GM23338 (cell line): ENCODE data around the gene HSFX2. TPM values are rescaled to one million over a fixed set of nuclear protein-coding genes. Genes with fewer than 3 reads are reported as not detected.
"Not testable (repeated sequence)": the region's sequence is repeated elsewhere in the genome, so short reads cannot be mapped to it uniquely, and the experiment has no call there.

Experiments used
- ATAC-seq: fragments of 200-7000 bp; cut with Tn5 transposase; 3 replicates; pipeline ENCODE4 v1.9.1; 2020
- DNase-seq: peaks from one replicate; pipeline ENCODE4 v3.0.0-alpha.2; 2015; ENCODE audit warnings: low spot score
- H2AFZ ChIP-seq: fragments of 200-600 bp; sonication (generic); 2 replicates; pipeline ENCODE4 v1.8.0; 2016; ENCODE audit warnings: antibody characterized with exemption, mild to moderate bottlenecking, moderate library complexity
- H3F3A ChIP-seq: fragments of 200-600 bp; sonication (generic); replicated peaks from 2 replicates; pipeline ENCODE4 v1.8.0; 2017; ENCODE audit warnings: antibody characterized with exemption, mixed run types, low read depth
- H3K27ac ChIP-seq: fragments of 200-600 bp; sonication (generic); 2 replicates; pipeline ENCODE4 v1.6.1; 2016; ENCODE audit warnings: low read depth
- H3K27me3 ChIP-seq: fragments of 200-600 bp; sonication (generic); 2 replicates; pipeline ENCODE4 v1.8.0; 2016; ENCODE audit warnings: mild to moderate bottlenecking, mixed run types, moderate library complexity; ENCODE audit not compliant: insufficient read depth
- H3K36me3 ChIP-seq: fragments of 200-600 bp; sonication (generic); 2 replicates; pipeline ENCODE4 v1.8.0; 2016; ENCODE audit warnings: mild to moderate bottlenecking; ENCODE audit not compliant: insufficient read depth
- H3K4me1 ChIP-seq: fragments of 200-600 bp; sonication (generic); 2 replicates; pipeline ENCODE4 v1.8.0; 2016; ENCODE audit warnings: mild to moderate bottlenecking, moderate library complexity; ENCODE audit not compliant: insufficient read depth
- H3K4me2 ChIP-seq: fragments of 200-600 bp; sonication (generic); 2 replicates; pipeline ENCODE4 v1.7.1; 2017; ENCODE audit warnings: mixed run types
- H3K4me3 ChIP-seq: fragments of 200-600 bp; sonication (generic); 2 replicates; pipeline ENCODE4 v1.6.1; 2016; ENCODE audit warnings: mixed run types
- H3K79me2 ChIP-seq: fragments of 200-600 bp; sonication (generic); replicated peaks from 2 replicates; pipeline ENCODE4 v1.8.0; 2017; ENCODE audit warnings: mild to moderate bottlenecking; ENCODE audit not compliant: insufficient read depth
- H3K9me2 ChIP-seq: fragments of 200-600 bp; sonication (generic); 2 replicates; pipeline ENCODE4 v1.8.0; 2017; ENCODE audit not compliant: insufficient read depth
- H4K20me1 ChIP-seq: fragments of 200-600 bp; sonication (generic); replicated peaks from 2 replicates; pipeline ENCODE4 v1.8.0; 2017; ENCODE audit warnings: mild to moderate bottlenecking; ENCODE audit not compliant: insufficient read depth
- H3K27ac Mint-ChIP-seq: 2 replicates; pipeline ENCODE4 v1.8.0; 2020; ENCODE audit warnings: inconsistent platforms, mild to moderate bottlenecking, moderate library complexity, mixed read lengths
- H3K27me3 Mint-ChIP-seq: 3 replicates; pipeline ENCODE4 v1.8.0; 2022; ENCODE audit warnings: low read depth, mild to moderate bottlenecking, moderate library complexity, mixed read lengths, inconsistent platforms; ENCODE audit not compliant: insufficient read depth, poor library complexity
- H3K36me3 Mint-ChIP-seq: 3 replicates; pipeline ENCODE4 v1.8.0; 2021; ENCODE audit warnings: low read depth, mild to moderate bottlenecking, inconsistent platforms, moderate library complexity, mixed read lengths
- H3K4me1 Mint-ChIP-seq: 3 replicates; pipeline ENCODE4 v1.8.0; 2020; ENCODE audit warnings: mild to moderate bottlenecking, inconsistent platforms, mixed read lengths
- H3K4me3 Mint-ChIP-seq: 3 replicates; pipeline ENCODE4 v1.8.0; 2021; ENCODE audit warnings: moderate library complexity, mild to moderate bottlenecking, inconsistent platforms, mixed read lengths
- H3K9me3 Mint-ChIP-seq: 3 replicates; pipeline ENCODE4 v1.8.0; 2020; ENCODE audit warnings: moderate library complexity, mild to moderate bottlenecking, inconsistent platforms, mixed read lengths
- CTCF ChIP-seq, 2 experiments: fragments of 200-600 bp in 1 of 2; sonication (generic) in 1 of 2; conservative IDR thresholded peaks; 2 replicates each; pipeline versions ENCODE4 v1.5.1 to v1.6.1; 2016 to 2017; ENCODE audit warnings: antibody characterized with exemption in 2 of 2, low read depth in 2 of 2, mild to moderate bottlenecking in 2 of 2, moderate library complexity in 1 of 2
- polyA plus RNA-seq: library from polyadenylated mRNA; unstranded; fragments of >200 nt; fragmentation: Nextera tagmentation; extraction: Ambion mirVana; gene quantifications from 2 replicates; pipeline ENCODE4 v1.2.1, GENCODE V29; 2016
- total RNA-seq: library from RNA; depleted of rRNA; stranded (reverse); fragments of >200 nt; shearing (Covaris generic); gene quantifications from 2 replicates; pipeline ENCODE4 v1.2.3, GENCODE V29; 2014

The HSFX2 gene
- total and polyA plus RNA-seq, 2 experiments from 2014 or later = 0.29 TPM; not detected in 1

- not testable (repeated sequence) for H3K4me1 Mint-ChIP-seq, H3K79me2 ChIP-seq, H3K4me2 ChIP-seq, H3K27me3 ChIP-seq, H3K27ac Mint-ChIP-seq, H3K27ac ChIP-seq, DNase-seq, H3K4me3 Mint-ChIP-seq, H3K9me2 ChIP-seq, H3K9me3 Mint-ChIP-seq, H3K36me3 ChIP-seq, H3K36me3 Mint-ChIP-seq, H3F3A ChIP-seq, H3K4me1 ChIP-seq, H4K20me1 ChIP-seq, H3K4me3 ChIP-seq, H2AFZ ChIP-seq, H3K27me3 Mint-ChIP-seq
- ATAC-seq = peak; percentile 88
- 0 out of 4 replicates have a peak, but pooled peaks have one; percentile 22 to 25 for TF ChIP-seq CTCF (conservative IDR thresholded peaks at IDR 0.05; ENCODE audit: low read depth in 2 of 2)
Observed at GRCh38 chrX:149598603-149599002, 3.5 kb upstream of the HSFX2 start.

DNA sequence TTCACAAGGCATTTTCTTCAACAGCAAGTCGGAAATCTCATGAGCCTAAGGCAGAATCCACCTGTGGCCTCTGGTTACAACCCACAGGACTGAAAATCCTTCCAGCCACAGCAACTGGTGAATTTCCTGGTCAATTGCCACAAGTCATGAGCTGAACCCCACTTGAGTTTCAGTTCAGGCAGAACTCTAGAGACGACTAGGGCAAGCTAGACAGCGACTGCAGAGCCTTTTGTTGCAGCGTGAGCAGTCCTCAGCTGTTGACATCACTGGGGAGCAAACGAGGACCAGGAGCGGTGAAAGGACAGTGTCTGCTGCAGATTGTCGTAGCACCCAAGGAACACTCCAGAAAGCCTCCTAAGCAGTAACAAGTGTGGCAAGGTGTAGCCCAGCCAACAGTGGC lies 829 bp upstream of the HSFX2 start:
- H3K27ac ChIP-seq, H3K36me3 Mint-ChIP-seq, H3K9me2 ChIP-seq, H2AFZ ChIP-seq, H3K4me1 ChIP-seq, H3K9me3 Mint-ChIP-seq, H3K79me2 ChIP-seq, H3K36me3 ChIP-seq, H3K4me1 Mint-ChIP-seq, H3K4me3 Mint-ChIP-seq, H3K4me2 ChIP-seq, H3K27ac Mint-ChIP-seq, H3K27me3 ChIP-seq, H3F3A ChIP-seq, H3K27me3 Mint-ChIP-seq, H3K4me3 ChIP-seq, DNase-seq, H4K20me1 ChIP-seq, ATAC-seq: not testable (repeated sequence)

DNA sequence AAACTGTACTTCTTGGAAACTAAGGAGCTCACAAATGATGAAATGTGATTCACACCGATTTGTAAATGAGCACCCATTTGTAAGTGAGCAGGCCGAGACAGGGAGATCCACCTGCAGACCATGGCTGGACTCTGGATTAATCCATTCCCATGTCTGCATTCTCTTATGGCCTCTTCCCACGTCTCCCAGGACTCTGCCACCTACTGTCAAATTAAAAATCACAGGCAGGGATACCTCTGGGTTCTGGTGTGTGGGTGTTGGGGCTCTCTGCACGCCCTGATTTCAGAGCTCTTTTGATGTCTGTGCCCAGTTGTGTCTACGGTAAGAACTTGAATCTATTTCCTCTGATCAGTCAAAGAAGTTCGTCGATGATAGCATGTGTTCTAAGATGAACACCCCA lies 4.1 kb downstream of the HSFX2 start:
- not testable (repeated sequence) for H3F3A ChIP-seq, H3K4me3 ChIP-seq, H4K20me1 ChIP-seq, H3K4me3 Mint-ChIP-seq, H3K27ac ChIP-seq, H2AFZ ChIP-seq, ATAC-seq, H3K27ac Mint-ChIP-seq, H3K4me1 Mint-ChIP-seq, H3K9me3 Mint-ChIP-seq, H3K36me3 ChIP-seq, H3K4me2 ChIP-seq, DNase-seq, H3K79me2 ChIP-seq, H3K4me1 ChIP-seq, H3K27me3 ChIP-seq, H3K27me3 Mint-ChIP-seq, H3K36me3 Mint-ChIP-seq, H3K9me2 ChIP-seq

DNA sequence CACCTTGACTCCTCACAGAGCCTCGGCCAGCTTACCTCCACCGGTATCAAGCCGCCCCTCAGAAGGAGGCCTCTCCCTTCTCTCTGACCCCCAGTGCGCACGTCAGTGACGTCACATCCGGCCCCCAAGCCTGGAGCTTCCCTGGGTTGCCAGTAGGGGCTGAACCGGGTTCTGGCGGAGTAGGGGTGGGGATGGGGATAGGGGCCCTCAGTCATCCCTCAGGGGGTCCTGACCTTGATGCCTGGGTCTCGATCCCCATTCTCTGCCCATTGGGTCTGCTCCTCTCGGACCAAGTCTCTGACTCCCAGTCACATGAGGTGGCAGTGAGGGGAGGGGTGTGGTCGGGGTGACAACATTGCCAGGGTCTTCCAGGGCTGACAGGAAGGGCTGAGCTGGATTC lies 7.8 kb downstream of the HSFX2 start, which contains the start of gene MAGEA9B:
Gene MAGEA9B (minus strand): TSS at position 101 of the 400 bp plus-strand sequence. CDS start 4,280 bp downstream, outside the sequence.
- not testable (repeated sequence) for DNase-seq, H4K20me1 ChIP-seq, H3K36me3 Mint-ChIP-seq, H3K4me3 ChIP-seq, H3K27me3 ChIP-seq, H3F3A ChIP-seq, H3K27ac Mint-ChIP-seq, H3K4me1 ChIP-seq, H2AFZ ChIP-seq, H3K4me1 Mint-ChIP-seq, H3K79me2 ChIP-seq, H3K27ac ChIP-seq, H3K9me2 ChIP-seq, H3K4me2 ChIP-seq, H3K36me3 ChIP-seq, H3K4me3 Mint-ChIP-seq, H3K27me3 Mint-ChIP-seq, H3K9me3 Mint-ChIP-seq, ATAC-seq

DNA sequence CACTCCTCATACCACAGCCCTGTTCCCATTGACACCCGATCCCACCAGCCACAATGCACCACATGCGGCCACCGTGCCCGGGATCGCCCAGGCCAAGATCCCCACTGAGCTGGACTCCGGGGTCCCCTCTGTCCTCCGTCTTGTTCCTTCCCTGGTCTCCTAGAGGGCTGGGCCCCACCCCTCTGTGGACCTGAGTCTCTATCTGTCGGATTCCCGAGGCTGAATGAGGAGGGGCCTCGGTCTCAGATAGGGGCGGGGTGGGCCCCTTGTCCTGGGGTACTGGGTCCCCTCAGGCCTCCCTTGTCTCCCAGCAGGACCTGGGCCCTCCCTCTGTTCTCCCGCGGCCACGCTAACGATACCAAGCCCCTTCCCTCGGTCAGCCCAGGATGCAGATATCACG lies 9.5 kb downstream of the HSFX2 start:
- H3K4me1 ChIP-seq, H3K4me3 ChIP-seq, H3K27ac Mint-ChIP-seq, H3K27ac ChIP-seq, H3K4me2 ChIP-seq, ATAC-seq, H3K36me3 ChIP-seq, DNase-seq, H3K27me3 ChIP-seq, H3K9me2 ChIP-seq, H3K9me3 Mint-ChIP-seq, H3K36me3 Mint-ChIP-seq, H3K4me1 Mint-ChIP-seq, H3K79me2 ChIP-seq, H4K20me1 ChIP-seq, H3K27me3 Mint-ChIP-seq, H3F3A ChIP-seq, H3K4me3 Mint-ChIP-seq, H2AFZ ChIP-seq: not testable (repeated sequence)

DNA sequence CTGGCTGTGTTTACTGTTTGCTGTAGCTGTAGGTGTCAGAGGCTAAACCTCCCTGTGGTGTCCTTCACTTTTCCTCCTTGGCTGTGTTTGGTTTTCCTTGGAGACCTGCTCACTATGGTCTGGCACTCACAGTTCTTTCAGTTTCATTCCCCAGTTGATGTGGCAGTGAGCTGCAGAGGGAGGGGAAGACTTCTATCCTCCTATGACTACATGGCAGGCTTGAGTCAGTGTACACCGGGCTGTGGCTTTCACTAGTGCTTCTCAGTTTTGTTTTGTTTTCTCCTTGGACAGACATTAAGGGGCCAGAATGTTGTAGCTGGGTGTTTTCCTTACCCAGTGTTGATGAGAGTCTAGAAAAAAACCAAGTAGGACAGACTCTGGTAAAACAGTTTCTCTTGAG lies 21.7 kb downstream of the HSFX2 start:
- not testable (repeated sequence) for H3K27ac Mint-ChIP-seq, H3K27me3 ChIP-seq, H3K4me3 Mint-ChIP-seq, H3K4me1 ChIP-seq, H3K36me3 Mint-ChIP-seq, H3K4me2 ChIP-seq, H3K27me3 Mint-ChIP-seq, H3K9me3 Mint-ChIP-seq, H3K79me2 ChIP-seq, H3K9me2 ChIP-seq, H3K27ac ChIP-seq, H2AFZ ChIP-seq, H3K4me1 Mint-ChIP-seq, ATAC-seq, H3K36me3 ChIP-seq, H3F3A ChIP-seq, DNase-seq, H3K4me3 ChIP-seq, H4K20me1 ChIP-seq
